ENCODE measurements around the gene HEATR5A.
A peak's percentile ranks its signal among the peaks of the same experiment; 100 is the strongest.
"Not testable (repeated sequence)": the region's sequence is repeated elsewhere in the genome, so short reads cannot be mapped to it uniquely, and the experiment has no call there.

The HEATR5A gene

DNA sequence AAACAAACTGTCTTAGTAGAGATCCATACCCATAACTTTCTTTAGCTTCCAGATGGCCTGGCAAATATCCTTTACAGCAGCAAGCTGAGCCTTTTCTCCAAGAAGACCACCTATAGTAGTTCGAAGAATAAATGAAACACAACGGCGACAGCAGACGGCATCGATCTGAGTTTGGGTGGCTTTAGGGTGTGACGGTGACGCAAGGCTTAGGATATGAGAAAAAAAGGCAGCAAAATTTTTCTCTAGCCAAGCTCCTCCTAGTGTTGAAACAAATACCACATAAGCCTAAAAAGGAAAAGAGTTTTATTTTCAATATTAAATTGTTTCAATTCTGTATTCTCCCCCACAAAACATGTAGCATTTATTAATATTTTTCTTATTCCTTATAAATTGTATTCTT, 33.3 kb downstream of the HEATR5A start:
- no peak for DNase-seq

DNA sequence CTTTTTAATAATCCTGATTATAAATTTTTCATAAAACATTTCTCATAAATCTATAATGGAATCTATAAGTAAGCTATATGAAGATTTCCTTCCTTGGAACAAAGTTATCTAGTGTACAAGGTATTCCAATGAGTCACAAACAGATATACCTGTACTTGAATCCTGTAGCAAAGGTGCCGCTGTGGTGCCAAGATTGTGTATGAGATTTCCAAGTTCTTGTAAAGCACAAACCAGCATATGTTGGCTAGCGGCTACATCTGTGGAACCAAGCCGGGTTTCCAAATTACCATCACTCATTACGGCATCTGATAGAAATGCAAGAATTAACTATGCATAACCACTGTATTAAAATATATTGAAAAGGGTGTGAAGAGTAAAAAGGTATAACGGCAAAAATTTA, 34.1 kb downstream of the HEATR5A start:
- DNase-seq, result no peak

DNA sequence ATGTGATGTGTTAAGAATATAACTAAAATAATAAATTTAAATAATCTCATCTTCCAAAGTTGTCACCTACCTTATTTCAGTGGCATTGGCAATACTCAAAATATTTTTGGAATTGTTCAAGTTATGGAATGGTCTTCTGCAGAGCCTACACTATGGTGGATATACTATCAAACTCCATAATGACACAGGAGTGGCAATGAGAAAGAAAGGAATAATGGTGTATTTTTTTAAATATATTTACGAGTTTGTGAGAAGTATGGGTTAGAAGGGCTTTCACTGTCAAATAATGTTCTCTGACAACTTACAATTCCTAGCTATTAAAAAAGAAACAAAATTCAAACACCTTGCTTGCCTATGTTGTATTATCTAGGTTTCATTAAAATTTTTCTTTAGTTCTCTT, 38.1 kb downstream of the HEATR5A start:
- no peak for DNase-seq

DNA sequence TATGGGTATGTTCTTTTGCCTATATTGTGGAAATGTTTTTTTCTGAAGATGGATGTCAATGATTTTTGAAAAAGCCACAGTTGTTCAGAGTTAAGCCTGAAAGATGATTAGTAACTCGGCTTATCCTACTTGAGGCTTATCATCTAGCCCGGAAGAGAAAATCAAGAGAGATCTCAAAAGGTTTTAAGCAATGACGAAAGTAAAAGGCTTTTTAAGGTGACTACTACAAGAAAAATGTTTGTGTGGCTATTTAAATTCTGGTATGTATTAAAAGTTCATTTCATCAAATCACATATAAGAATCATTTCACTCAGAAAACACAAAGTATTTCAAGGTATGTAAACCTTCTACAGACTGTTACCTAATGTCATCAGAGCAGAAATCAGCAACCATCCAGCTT, 40.2 kb downstream of the HEATR5A start:
- no peak for DNase-seq

DNA sequence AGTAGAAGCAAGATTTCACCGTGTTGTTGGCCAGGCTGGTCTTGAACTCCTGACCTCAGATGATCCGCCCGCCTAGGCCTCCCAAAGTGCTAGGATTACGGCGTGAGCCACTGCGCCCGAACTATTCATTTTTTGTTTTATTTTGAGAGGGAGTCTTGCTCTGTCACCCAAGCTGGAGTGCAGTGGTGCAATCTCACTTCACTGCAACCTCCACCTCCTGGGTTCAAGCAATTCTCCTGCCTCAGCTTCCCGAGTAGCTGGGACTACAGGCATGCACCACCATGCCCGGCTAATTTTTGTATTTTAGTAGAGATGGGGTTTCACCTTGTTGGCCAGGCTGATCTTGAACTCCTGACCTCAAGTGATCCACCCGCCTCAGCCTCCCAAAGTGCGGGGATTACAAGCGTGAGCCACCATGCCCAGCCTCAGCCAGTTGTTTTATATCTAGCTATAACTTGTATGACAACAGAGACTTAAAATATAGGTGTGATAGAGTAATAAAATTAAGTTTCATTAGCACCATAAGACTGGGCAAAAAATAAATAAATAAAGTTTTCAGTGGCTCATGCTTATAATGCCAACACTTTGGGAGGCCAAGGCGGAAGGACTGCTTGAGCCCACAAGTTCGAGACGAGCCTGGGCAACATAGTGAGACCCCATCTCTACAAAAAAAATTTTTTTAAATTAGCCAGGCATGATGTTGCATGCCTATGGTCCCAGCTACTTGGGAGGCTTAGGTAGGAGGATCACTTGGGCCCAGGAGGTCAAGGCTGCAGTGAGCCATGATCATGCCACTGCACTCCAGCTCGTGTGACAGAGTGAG, 41.0 kb downstream of the HEATR5A start:
- not testable (repeated sequence) for DNase-seq

DNA sequence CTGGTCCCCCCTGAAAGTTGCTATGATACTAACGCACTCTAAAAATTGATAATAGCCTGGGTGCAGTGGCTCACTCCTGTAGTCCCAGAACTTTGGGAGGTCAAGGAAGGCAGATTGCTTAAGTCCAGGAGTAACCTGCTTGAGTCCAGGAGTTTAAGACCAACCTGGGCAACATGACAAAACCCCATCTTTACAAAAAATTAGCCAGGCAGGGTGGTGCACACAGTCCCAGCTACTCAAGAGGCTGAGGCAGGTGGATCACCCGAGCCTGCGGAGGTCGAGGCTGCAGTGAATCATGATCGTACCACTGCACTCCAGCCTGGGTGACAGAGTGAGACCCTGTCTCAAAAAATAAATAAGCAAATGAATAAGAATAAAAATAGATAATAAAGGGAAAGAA, 42.9 kb downstream of the HEATR5A start:
- DNase-seq, result no peak

DNA sequence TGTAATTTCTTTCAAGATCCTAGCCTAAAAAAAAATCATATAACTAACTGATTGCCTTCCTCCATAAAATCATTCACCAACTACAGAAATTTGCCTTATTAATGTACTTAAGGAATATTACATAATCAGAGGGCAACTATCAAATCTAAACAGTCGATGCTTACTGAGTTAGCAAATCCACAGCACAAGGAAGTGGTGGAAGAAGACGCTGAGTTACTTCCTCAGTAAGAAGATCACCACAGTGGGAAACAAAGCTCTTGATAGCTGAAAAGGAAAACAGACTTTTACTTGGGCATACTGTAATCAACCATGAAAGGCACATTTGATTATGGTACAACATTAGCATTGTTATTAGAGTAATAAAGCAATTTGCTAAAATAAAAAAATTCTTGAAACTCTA, 48.7 kb downstream of the HEATR5A start:
- peak; percentile 20 for DNase-seq

DNA sequence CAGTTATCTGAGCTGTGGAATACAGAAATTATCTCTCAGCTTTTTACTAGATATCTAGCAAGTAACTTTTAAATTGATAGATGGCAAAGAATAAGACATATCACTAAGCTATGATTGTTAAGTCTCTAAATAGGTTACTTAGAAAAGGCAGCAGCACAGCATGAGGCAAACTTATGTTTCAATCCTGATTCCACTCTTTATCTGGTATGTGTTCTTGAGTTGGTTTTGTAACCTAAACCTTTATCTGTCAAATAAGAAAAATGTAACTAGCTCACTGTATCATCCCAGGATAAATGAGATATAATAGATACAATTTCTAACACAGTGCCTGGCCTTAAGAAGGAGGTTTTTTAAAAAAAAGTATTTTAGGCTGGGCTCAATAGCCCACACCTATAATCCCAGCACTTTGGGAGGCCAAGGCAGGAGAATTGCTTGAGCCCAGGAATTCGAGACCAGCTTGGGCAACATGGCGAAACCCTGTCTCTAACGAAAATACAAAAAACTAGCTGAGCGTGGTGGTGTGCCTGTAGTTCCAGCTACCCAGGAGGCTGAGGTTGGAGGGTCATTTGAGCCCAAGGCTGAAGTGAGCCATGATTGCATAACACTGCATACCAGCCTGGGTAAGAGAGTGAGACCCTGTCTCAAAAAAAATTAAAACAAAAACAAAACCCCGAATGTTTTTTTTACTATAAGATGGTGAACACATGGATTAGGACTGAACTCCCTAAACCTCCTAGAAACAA, 56.8 kb downstream of the HEATR5A start:
- no peak for DNase-seq

DNA sequence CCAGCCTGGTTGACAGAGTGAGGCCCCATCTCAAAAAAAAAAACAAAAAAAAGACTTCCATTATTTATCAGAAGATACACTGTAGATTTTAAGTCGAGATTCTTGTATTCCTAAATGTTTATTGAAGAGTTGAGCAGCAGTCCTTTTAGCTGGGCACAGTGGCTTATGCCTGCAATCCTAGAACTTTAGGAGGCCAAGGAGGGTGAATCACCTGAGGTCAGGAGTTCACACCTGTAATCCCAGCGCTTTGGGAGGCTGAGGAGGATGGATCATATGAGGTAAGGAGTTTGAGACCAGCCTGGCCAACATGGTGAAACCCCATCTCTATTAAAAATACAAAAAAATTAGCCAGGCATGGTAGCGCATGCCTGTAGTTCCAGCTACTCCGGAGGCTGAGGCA, 57.6 kb downstream of the HEATR5A start:
- no peak for DNase-seq

DNA sequence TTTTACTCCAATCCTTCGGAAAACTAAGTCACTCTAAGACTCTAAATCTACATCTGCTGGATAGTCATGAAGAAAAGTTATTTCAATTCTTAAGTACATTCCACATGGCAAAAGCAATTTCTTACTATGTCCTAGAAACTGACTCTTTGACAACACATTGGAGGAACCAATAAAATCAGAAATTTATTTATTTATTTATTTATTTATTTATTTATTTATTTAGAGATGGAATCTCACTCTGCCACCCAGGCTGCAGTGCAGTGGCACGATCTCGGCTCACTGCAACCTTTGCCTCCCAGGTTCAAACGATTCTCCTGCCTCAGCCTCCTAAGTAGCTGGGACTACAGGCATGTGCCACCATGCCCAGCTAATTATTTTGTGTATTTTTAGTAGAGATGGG, 58.6 kb downstream of the HEATR5A start:
- not testable (repeated sequence) for DNase-seq

DNA sequence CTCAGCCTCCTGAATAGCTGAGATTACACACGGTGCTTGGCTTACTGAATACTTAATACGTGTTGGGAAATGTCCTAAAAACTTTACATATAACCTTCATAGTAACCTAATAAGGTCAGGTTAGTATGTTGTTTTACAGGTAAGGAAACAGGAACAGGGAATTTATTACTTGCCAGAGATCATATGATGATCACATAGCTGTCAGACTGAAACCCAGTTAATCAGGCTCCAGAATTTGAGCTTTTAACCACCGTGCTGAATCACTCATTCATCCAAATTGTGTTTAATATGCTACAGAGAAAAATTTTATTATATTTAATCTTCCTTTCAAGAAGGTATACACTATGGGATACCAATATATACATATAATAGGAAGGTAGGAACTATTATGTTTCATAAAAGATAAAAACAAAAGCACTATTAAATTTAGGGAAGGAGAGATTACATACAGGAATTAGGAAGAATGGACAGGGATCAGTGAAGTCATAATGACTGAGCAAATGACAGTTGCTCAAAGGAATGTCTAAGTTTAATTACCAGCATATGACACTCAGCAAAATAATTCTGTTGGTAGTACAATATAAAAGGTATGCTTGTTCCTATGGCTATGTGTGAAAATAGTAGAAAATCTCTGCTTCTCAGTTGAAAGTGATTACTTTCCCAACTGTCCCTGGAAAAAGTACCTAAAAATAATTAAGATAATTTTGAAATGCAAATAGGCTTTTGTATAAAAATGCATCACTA, 59.3 kb downstream of the HEATR5A start:
- DNase-seq, result no peak

DNA sequence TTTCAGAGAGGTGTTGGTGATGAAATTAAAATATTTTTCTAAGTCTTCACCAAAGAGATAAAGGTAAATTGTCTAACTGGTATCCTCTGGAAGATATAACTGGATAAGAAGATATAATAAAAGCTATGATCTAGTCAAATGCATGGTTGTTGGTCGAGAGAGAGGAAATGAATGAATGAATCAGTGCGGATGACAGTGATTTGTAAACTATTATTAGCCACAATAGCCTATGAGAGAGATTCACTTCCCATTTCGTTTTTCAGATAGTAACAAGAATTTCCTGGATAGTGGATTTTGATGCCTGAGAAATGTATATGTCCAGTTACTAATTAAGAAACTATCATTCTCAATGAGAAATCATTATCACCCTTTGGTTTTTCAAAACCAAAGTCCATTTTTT, 63.1 kb downstream of the HEATR5A start:
- DNase-seq, result no peak

DNA sequence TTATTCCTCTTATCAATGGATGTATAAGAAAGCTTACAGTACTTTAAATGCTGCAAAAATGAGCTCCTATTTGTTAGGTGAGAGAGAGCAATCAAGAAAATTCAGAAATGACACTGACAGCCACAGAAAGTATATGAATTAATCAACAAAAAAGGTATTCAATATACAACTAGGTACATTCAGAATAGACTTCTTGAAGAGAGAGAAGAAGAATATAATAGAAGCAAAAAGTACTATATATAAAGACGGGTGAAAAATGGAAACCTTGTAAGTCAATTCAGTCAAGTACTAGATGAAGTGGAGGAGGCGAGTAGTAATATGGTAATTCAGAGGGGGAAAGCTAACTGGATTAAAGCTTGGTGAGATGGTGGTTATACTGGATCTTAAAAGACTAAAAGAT, 74.3 kb downstream of the HEATR5A start:
- no peak for DNase-seq

DNA sequence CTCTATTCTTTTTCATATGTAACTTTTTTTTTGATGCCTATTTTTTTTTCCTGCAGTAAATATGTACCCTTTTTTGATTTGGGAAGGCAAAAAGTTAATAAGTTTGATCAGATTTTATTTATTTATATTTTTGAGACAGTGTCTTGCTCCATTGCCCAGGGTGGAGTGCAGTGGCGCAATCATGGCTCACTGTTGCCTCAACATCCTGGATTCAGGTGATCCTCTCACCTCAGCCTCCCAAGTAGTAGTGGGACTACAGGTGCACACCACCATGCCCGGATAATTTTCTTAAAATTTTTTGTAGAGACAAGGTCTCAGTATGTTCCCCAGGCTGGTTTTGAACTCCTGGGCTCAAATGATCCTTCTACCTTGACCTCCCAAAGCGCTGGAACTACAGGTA, 79.1 kb downstream of the HEATR5A start:
- no peak for DNase-seq

DNA sequence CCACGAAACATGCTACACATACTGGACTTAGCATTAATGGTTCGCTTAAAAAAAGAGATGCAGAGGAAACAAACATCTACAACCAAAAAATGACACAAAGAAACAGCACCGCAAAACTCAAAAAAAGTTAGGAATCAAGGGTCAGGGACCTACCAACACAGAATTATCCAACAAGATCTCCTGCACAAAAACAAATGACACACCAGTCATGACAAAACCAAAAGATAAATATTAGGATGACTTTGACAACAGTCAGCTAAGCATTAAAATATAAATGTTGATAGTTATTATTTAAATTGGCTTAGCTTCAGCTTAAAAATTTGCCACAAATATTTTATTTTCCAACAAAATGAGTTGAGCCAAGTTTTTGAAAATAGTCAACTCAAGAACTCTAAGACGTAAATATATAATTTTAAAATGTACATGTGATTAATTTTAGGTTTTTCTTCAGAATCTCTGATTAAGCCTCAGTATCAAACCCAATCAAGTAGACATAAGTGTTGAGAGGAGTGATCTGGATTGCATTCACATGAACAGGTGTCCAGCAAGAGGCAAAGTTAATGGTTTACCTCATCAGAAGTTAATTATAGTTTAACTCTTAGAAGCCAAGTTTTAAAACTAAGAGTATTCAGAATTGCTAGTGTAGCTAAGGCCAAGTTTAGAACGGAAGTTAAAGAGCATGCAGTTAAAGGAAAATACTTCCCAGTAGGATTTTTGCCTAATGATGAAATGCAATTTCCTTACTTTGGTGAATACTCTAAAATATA, 79.9 kb downstream of the HEATR5A start:
- DNase-seq, result no peak

DNA sequence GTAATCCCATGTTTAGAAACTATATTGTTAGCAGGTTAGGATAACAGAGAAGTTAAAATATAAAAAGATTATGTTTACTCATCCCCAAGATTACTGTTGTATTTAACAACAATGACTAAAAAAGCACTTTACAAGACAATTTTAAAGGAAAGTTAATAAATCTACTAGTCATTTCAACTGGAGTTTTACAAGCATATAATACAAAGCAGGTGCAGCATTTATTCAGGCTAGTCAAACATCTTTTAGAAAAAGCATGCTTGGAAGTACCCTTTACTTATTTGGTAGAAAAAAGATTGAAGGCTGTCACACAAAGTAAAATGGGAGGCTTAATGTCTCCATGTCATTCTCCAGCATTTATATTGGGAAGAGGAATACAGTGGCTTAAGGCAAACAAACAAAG, 80.6 kb downstream of the HEATR5A start:
- no peak for DNase-seq

DNA sequence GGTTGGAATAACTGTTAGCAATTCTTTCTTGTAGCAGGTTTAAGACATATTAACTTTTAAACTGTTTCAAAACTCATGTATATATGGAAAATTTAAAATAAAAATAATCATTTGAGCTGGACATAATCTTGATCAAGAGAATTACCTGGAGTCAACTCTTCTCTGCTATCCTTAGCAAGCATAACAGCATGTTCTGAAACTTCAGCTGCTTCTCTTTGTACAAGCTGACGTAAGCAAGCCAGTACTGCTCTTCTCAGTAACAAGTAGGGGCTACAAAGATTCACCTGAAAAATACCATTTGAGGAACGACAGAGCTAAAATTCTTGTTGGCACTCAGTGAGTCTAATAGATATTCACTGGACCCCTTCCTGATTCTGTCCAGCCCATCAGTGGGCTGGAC, 83.0 kb downstream of the HEATR5A start:
- no peak for DNase-seq

DNA sequence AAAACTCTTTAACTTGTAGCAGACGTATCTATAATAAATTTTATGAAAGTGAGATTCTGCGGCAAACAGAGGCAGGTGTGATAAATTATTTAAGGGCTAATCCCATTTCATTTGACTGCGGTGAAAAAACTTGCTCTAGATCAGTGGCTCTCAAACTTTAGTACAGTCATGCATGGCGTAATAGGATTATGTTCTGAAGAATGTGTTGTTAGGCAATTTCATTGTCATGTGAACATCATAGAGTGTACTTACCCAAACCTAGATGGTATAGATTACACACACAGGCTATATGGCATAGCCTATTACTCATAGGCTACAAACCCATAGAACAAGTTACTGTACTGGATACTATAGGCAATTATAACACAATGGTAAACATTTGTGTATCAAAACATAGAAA, 83.7 kb downstream of the HEATR5A start:
- DNase-seq, result no peak

DNA sequence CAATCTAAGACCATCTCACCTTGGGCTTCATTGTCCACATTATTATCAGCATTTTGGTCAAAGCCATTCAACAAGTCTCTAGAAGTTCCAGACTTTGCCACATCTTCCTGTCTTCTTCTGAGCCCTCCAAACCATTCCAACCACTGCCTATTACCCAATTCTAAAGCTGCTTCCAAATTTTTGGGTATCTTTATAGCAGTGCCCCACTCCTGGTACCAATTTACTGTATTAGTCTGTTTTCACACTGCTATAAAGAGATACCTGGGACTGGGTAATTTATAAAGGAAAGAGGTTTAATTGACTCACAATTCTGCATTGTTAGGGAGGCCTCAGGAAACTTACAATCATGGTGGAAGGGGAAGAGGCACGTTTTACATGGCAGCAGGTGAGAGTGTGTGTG, 89.0 kb downstream of the HEATR5A start:
- DNase-seq, result not testable (repeated sequence)

DNA sequence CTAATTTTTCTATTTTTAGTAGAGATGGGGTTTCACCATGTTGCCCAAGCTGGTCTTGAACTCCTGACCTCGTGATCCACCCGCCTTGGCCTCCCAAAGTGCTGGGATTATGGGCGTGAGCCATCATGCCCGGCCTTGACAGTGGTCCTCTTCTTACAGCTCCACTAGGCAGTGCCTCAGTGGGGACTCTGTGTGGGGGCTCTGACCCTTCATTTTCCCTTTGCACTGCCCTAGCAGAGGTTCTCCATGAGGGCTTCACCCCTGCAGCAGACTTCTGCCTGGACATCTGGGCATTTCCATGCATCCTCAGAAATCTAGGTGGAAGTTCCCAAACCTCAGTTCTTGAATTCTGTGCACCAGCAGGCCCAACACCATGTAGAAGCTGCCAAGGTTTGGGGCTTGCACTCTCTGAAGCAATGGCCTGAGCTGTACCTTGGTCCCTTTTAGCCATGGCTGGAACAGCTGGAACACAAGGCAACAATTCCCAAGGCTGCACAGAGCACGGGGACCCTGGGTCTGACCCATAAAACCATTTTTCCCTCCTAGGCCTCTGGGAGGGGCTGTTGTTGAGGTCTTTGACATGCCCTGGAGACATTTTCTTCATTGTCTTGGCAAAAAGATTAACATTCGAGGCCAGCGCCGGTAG, 90.4 kb downstream of the HEATR5A start:
- DNase-seq, result not testable (repeated sequence)

DNA sequence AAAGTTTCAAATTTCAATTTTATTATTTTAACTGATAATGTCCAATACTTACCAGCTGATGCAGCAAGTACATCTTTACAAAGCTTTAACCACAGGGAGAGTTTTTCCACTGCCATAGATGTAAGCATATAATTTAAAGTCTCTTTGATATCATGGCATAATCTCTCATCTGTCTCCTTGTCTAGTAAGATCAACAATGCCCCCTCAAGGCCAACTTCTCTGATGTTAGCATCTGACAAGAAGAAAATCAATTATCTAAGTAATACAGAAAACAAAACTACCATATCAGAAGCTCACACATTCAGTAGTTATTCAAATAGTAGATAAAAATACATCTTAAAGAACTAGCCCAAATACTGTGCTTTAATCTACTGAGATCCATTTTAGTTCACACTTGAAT, 94.2 kb downstream of the HEATR5A start:
- DNase-seq, result no peak

DNA sequence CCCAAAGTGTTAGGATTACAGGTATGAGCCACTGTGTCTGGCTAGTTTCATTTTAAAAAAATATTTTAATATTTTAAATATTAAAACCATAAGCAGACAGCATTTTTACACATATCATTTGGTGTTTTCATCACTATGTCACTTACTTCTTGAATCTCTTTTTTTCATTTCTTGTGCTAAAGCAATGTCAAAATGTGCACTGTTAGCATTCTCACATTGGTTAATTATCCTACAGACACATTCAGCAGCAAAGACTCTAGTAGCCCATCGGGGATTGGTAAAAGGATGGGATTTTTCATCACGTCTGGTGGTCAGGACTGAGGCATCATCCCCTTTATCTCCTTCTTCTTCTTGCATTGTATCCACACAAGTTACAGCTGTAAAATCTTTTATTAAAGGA, 96.9 kb downstream of the HEATR5A start:
- no peak for DNase-seq
